HL-60 (cell line): ENCODE measurements around the gene ROBO1.

Experiments used
- DNase-seq, 2 experiments: peaks; one replicate each; pipeline ENCODE4 v3.0.0-alpha.2; 2010 to 2020; ENCODE audit warnings: low read depth in 1 of 2, low spot score in 1 of 2
- H3K27ac ChIP-seq: fragments of 250-450 bp; sonication (Bioruptor Pico); replicated peaks from 2 replicates; pipeline ENCODE4 v1.5.1; 2020; ENCODE audit warnings: mild to moderate bottlenecking, moderate library complexity
- H3K27me3 ChIP-seq: fragments of 250-450 bp; sonication (Bioruptor Pico); 2 replicates; pipeline ENCODE4 v1.5.1; 2021; ENCODE audit warnings: mild to moderate bottlenecking, moderate library complexity; ENCODE audit not compliant: insufficient read depth, poor library complexity, severe bottlenecking
- H3K4me3 ChIP-seq: replicated peaks from 2 replicates; pipeline ENCODE4 v1.5.1; 2011; ENCODE audit warnings: mild to moderate bottlenecking, control low read depth, low read length; ENCODE audit not compliant: insufficient read depth
- GABPA ChIP-seq: IDR thresholded peaks from 2 replicates; pipeline ENCODE4 v1.6.1; 2012; ENCODE audit warnings: low read depth
- POLR2AphosphoS5 ChIP-seq: IDR thresholded peaks from 2 replicates; pipeline ENCODE4 v1.6.1; 2012; ENCODE audit warnings: low read depth
- SPI1 ChIP-seq: IDR thresholded peaks from 2 replicates; pipeline ENCODE4 v1.6.1; 2012; ENCODE audit warnings: low read depth, mild to moderate bottlenecking, borderline replicate concordance
- TF ChIP-seq, protein P1 (sequence below): IDR thresholded peaks from one replicate; pipeline ENCODE4 v1.5.1; 2011; ENCODE audit warnings: low read length, control low read depth, inconsistent platforms; ENCODE audit not compliant: insufficient read depth
- TF ChIP-seq, protein P2 (sequence below): IDR thresholded peaks from 2 replicates; pipeline ENCODE4 v1.6.1; 2012; ENCODE audit warnings: low read depth; ENCODE audit not compliant: insufficient replicate concordance

ROBO1 gene

GRCh38 chr3:79285871-79286270, 481.9 kb downstream of the ROBO1 start:
- Histone ChIP-seq H3K27me3 (no peaks in the 10 kb centered on the region), H3K27ac (no peak overlapping the region), H3K4me3 (no peak overlapping the region)
- TF ChIP-seq SPI1 (no peak), GABPA (no peak), POLR2AphosphoS5 (no peak)
- TF ChIP-seq, protein P1, sequence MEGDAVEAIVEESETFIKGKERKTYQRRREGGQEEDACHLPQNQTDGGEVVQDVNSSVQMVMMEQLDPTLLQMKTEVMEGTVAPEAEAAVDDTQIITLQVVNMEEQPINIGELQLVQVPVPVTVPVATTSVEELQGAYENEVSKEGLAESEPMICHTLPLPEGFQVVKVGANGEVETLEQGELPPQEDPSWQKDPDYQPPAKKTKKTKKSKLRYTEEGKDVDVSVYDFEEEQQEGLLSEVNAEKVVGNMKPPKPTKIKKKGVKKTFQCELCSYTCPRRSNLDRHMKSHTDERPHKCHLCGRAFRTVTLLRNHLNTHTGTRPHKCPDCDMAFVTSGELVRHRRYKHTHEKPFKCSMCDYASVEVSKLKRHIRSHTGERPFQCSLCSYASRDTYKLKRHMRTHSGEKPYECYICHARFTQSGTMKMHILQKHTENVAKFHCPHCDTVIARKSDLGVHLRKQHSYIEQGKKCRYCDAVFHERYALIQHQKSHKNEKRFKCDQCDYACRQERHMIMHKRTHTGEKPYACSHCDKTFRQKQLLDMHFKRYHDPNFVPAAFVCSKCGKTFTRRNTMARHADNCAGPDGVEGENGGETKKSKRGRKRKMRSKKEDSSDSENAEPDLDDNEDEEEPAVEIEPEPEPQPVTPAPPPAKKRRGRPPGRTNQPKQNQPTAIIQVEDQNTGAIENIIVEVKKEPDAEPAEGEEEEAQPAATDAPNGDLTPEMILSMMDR: no peak
- TF ChIP-seq, protein P2, sequence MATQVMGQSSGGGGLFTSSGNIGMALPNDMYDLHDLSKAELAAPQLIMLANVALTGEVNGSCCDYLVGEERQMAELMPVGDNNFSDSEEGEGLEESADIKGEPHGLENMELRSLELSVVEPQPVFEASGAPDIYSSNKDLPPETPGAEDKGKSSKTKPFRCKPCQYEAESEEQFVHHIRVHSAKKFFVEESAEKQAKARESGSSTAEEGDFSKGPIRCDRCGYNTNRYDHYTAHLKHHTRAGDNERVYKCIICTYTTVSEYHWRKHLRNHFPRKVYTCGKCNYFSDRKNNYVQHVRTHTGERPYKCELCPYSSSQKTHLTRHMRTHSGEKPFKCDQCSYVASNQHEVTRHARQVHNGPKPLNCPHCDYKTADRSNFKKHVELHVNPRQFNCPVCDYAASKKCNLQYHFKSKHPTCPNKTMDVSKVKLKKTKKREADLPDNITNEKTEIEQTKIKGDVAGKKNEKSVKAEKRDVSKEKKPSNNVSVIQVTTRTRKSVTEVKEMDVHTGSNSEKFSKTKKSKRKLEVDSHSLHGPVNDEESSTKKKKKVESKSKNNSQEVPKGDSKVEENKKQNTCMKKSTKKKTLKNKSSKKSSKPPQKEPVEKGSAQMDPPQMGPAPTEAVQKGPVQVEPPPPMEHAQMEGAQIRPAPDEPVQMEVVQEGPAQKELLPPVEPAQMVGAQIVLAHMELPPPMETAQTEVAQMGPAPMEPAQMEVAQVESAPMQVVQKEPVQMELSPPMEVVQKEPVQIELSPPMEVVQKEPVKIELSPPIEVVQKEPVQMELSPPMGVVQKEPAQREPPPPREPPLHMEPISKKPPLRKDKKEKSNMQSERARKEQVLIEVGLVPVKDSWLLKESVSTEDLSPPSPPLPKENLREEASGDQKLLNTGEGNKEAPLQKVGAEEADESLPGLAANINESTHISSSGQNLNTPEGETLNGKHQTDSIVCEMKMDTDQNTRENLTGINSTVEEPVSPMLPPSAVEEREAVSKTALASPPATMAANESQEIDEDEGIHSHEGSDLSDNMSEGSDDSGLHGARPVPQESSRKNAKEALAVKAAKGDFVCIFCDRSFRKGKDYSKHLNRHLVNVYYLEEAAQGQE: no peak
- no peak for DNase-seq

- DNase-seq: no peak
- H3K4me3 ChIP-seq: no peak overlapping the region
- H3K27ac ChIP-seq: no peak overlapping the region
- TF ChIP-seq, protein P2: no peak
- no peaks in the 10 kb centered on the region for H3K27me3 ChIP-seq
Measured at GRCh38 chr3:79285380-79285779, 482.4 kb downstream of the ROBO1 start.

DNA sequence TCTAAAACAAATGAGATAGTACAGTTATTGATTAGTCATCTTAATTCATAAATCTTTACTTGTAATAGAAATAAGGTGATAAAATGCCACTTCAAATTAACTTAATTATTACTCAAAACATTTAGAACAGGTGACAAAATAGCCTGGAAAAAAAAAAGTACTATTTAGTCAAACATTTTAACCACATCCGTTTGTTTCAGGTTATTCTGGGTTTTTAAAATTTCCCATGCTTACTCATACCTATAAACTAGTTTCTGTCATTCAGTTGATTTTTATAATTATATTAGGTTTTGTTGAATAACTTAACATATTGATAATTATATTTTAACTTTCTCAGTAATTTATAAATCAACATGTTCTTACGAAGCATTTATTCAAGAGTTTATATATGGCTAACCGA, 483.0 kb downstream of the ROBO1 start:
- TF ChIP-seq, protein P2: no peak
- no peak for TF ChIP-seq SPI1
- H3K27ac ChIP-seq: no peak overlapping the region
- H3K27me3 ChIP-seq: no peaks in the 10 kb centered on the region
- no peak overlapping the region for H3K4me3 ChIP-seq
- DNase-seq: no peak

GRCh38 chr3:79278681-79279080, 489.1 kb downstream of the ROBO1 start:
- DNase-seq: no peak
- no peak overlapping the region for H3K4me3 ChIP-seq
- H3K27ac ChIP-seq: no peak overlapping the region
- TF ChIP-seq, protein P1: no peak
- TF ChIP-seq, protein P2: no peak
- no peak for TF ChIP-seq POLR2AphosphoS5
- no peak for TF ChIP-seq GABPA
- no peak for TF ChIP-seq SPI1
- H3K27me3 ChIP-seq: no peaks in the 10 kb centered on the region
